Calu3 (cell line): ENCODE measurements around the gene CENPQ. TPM values are rescaled to one million over a fixed set of nuclear protein-coding genes. Genes with fewer than 3 reads are reported as not detected.

ENCODE experiments used
- BruUV-seq: library from RNA; stranded (reverse); fragments of 400-500 nt; replicated peaks from 2 replicates; lab custom pipeline; 2021; lab: Mats Ljungman, UMichigan
- CTCF ChIA-PET: fragments of 300-600 bp; sonication (Branson Sonifier 250); formaldehyde crosslinking; loops from one replicate; lab custom pipeline; 2022; ENCODE audit warnings: antibody characterized with exemption; lab: Charles Lee
- DNase-seq: peaks from one replicate; pipeline ENCODE4 v3.0.0; 2022
- H3K27ac Mint-ChIP-seq: one replicate; pipeline ENCODE4 v1.8.0; 2022; ENCODE audit warnings: mixed read lengths; ENCODE audit not compliant: unreplicated experiment
- H3K27me3 Mint-ChIP-seq: one replicate; pipeline ENCODE4 v1.8.0; 2022; ENCODE audit warnings: mixed read lengths; ENCODE audit not compliant: unreplicated experiment
- H3K36me3 Mint-ChIP-seq: one replicate; pipeline ENCODE4 v1.8.0; 2022; ENCODE audit warnings: mild to moderate bottlenecking, moderate library complexity, mixed read lengths; ENCODE audit not compliant: insufficient read depth, unreplicated experiment
- H3K4me1 Mint-ChIP-seq: one replicate; pipeline ENCODE4 v1.8.0; 2022; ENCODE audit warnings: mild to moderate bottlenecking, low read depth, mixed read lengths; ENCODE audit not compliant: unreplicated experiment
- H3K4me3 Mint-ChIP-seq: one replicate; pipeline ENCODE4 v1.8.0; 2022; ENCODE audit warnings: mild to moderate bottlenecking, low read depth, moderate library complexity, mixed read lengths; ENCODE audit not compliant: unreplicated experiment
- H3K9me3 Mint-ChIP-seq: one replicate; pipeline ENCODE4 v1.8.0; 2022; ENCODE audit warnings: low read depth, mixed read lengths; ENCODE audit not compliant: unreplicated experiment
- intact Hi-C: fragments of 100-400 bp; cut with micrococcal nuclease; formaldehyde crosslinking; loops from one replicate; pipeline ENCODE4 v1.10.0; 2022; ENCODE audit not compliant: unreplicated experiment
- total RNA-seq: library from RNA; stranded (reverse); gene quantifications from 2 replicates; pipeline ENCODE4 v1.2.3, GENCODE V29; 2022
- TF ChIP-seq, protein P1 (sequence below): fragments of 200-600 bp; IDR thresholded peaks from one replicate; pipeline ENCODE4 v1.8.0; 2022; ENCODE audit warnings: antibody characterized with exemption; ENCODE audit not compliant: unreplicated experiment

Gene CENPQ
- total RNA-seq, 1 experiment from 2014 or later, result 18.8 TPM

GRCh38 chr6:49531774-49532569, 68.8 kb downstream of the CENPQ start:
- H3K27ac Mint-ChIP-seq, result peak overlapping the region; percentile 73
- peak overlapping the region; percentile 44 for H3K4me3 Mint-ChIP-seq
- no peaks in the 10 kb centered on the region for H3K27me3 Mint-ChIP-seq
- CTCF ChIA-PET, result interaction anchor here (0.7 to 2.8 kb wide), 13 partner anchors 9 to 722 kb away, joined by 3 to 26 read pairs (median 6); partner anchors contain the start of gene C6orf141
- TF ChIP-seq, protein P1, sequence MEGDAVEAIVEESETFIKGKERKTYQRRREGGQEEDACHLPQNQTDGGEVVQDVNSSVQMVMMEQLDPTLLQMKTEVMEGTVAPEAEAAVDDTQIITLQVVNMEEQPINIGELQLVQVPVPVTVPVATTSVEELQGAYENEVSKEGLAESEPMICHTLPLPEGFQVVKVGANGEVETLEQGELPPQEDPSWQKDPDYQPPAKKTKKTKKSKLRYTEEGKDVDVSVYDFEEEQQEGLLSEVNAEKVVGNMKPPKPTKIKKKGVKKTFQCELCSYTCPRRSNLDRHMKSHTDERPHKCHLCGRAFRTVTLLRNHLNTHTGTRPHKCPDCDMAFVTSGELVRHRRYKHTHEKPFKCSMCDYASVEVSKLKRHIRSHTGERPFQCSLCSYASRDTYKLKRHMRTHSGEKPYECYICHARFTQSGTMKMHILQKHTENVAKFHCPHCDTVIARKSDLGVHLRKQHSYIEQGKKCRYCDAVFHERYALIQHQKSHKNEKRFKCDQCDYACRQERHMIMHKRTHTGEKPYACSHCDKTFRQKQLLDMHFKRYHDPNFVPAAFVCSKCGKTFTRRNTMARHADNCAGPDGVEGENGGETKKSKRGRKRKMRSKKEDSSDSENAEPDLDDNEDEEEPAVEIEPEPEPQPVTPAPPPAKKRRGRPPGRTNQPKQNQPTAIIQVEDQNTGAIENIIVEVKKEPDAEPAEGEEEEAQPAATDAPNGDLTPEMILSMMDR, result peak; percentile 47
- H3K9me3 Mint-ChIP-seq, result no peaks in the 10 kb centered on the region
- H3K36me3 Mint-ChIP-seq, result no peaks in the 10 kb centered on the region
- intact Hi-C loops, result loop anchor here (1.0 to 10.0 kb wide), 5 partner anchors 37 to 317 kb away; partner anchors contain the start of gene CRISP3
- DNase-seq, result no peak
- no TSS peak for BruUV-seq
- H3K4me1 Mint-ChIP-seq, result peaks cover 14% of the 10 kb centered on the region

GRCh38 chr6:49535795-49536194, 72.6 kb downstream of the CENPQ start:
- intact Hi-C loops, result loop anchor here (10.0 kb wide), 1 partner anchor 209 kb away; the partner anchor contains the start of gene CRISP3

DNA sequence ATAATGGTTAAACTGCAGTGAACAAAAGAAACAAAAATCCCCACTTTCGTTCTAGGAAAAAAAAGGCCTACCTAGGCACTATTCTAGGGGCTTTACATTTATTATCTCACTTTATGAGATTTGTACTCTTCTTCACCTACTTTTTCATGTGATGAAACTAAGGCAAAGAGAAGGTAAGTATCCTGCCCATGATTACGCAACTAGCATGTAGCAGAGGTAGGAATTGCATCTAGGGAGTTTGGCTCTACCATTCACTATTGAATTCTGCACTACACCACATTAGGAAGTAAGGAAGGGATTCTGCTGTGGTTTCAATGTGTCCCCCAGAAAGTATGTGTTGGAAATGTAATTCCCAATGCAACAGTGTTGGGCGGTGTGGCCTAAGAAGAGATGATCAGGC, 75.9 kb downstream of the CENPQ start:
- intact Hi-C loops, result loop anchor here (10.0 kb wide), 1 partner anchor 206 kb away; the partner anchor contains the start of gene CRISP3
- CTCF ChIA-PET, result no interaction called here
- Mint-ChIP-seq H3K27me3 (no peaks in the 10 kb centered on the region), H3K27ac (peak overlapping the region; percentile 86), H3K36me3 (no peaks in the 10 kb centered on the region), H3K4me3 (no peak overlapping the region), H3K9me3 (peaks cover 3% of the 10 kb centered on the region), H3K4me1 (peaks cover 31% of the 10 kb centered on the region)
- DNase-seq, result no peak
- TF ChIP-seq, protein P1, result no peak
- no TSS peak for BruUV-seq

More at GRCh38 chr6:49535795-49536194, 72.6 kb downstream of the CENPQ start:
- TF ChIP-seq, protein P1, result no peak
- no peaks in the 10 kb centered on the region for H3K36me3 Mint-ChIP-seq
- peaks cover 32% of the 10 kb centered on the region for H3K4me1 Mint-ChIP-seq
- H3K27ac Mint-ChIP-seq, result no peak overlapping the region
- H3K4me3 Mint-ChIP-seq, result no peak overlapping the region
- H3K27me3 Mint-ChIP-seq, result no peaks in the 10 kb centered on the region
- CTCF ChIA-PET, result interaction anchor here (0.6 kb wide), 1 partner anchor 32 kb away, joined by 10 read pairs; no protein-coding TSS in a partner anchor
- no peak for DNase-seq
- peaks cover 3% of the 10 kb centered on the region for H3K9me3 Mint-ChIP-seq
- no TSS peak for BruUV-seq

GRCh38 chr6:49540614-49541013, 77.4 kb downstream of the CENPQ start:
- no peak overlapping the region for H3K27ac Mint-ChIP-seq
- intact Hi-C loops, result no loop called here
- CTCF ChIA-PET, result interaction anchor here (0.7 to 1.6 kb wide), 3 partner anchors 8 to 554 kb away, joined by 3 to 6 read pairs (median 4); partner anchors contain the start of gene C6orf141
- no TSS peak for BruUV-seq
- H3K27me3 Mint-ChIP-seq, result no peaks in the 10 kb centered on the region
- H3K36me3 Mint-ChIP-seq, result no peaks in the 10 kb centered on the region
- H3K4me3 Mint-ChIP-seq, result no peak overlapping the region
- peaks cover 31% of the 10 kb centered on the region for H3K4me1 Mint-ChIP-seq
- TF ChIP-seq, protein P1, result no peak
- peaks cover 3% of the 10 kb centered on the region for H3K9me3 Mint-ChIP-seq
- no peak for DNase-seq
